ENCODE data around the gene CAND1.

The CAND1 gene

DNA sequence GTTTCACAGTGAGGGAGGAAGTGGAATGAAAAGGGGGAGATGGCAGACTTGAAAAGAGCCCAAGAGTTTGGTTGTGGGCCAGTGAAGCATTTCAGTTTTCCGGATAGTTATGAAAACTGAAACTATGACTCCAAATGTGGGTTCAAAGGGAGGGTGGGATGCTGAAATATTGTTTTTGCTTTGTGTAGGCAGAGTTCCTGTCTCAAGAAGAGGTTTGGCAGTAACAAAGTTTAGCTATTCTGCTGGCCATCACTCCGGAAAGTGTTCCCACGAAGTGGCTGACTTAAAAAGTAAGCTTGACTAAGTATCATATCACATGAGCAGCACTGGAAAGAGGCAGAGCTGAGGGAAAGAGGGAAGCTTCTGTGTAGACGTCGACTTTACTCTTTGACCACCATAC, 85.2 kb downstream of the CAND1 start:
- TF ChIP-seq ZFX (IDR thresholded peaks at IDR 0.05): no peak
- TF ChIP-seq, protein P1, sequence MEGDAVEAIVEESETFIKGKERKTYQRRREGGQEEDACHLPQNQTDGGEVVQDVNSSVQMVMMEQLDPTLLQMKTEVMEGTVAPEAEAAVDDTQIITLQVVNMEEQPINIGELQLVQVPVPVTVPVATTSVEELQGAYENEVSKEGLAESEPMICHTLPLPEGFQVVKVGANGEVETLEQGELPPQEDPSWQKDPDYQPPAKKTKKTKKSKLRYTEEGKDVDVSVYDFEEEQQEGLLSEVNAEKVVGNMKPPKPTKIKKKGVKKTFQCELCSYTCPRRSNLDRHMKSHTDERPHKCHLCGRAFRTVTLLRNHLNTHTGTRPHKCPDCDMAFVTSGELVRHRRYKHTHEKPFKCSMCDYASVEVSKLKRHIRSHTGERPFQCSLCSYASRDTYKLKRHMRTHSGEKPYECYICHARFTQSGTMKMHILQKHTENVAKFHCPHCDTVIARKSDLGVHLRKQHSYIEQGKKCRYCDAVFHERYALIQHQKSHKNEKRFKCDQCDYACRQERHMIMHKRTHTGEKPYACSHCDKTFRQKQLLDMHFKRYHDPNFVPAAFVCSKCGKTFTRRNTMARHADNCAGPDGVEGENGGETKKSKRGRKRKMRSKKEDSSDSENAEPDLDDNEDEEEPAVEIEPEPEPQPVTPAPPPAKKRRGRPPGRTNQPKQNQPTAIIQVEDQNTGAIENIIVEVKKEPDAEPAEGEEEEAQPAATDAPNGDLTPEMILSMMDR (conservative IDR thresholded peaks at IDR 0.05): no peak
- no peak overlapping the region for H3K27ac ChIP-seq

DNA sequence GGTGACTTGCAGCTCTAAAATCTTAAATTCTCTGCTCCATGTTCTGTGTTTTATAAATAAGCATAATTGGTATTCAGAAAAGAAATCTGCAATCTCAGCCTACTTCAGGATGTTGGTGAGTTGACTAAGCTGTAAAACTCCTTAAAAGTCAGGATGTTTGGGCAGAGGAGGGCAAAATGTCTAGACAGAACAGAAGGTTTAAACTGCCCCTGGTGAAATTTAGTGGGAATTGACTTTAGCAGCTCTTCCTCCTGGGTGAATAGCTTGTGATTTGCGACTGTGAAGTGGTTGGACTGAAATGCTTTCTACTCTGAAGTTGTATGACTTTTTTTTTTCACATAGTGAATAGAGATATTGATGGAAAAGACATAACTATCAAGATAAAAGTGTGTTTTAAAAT, 85.8 kb downstream of the CAND1 start:
- no peak overlapping the region for H3K27ac ChIP-seq
- TF ChIP-seq, protein P1 (conservative IDR thresholded peaks at IDR 0.05): no peak
- TF ChIP-seq ZFX (IDR thresholded peaks at IDR 0.05): no peak

DNA sequence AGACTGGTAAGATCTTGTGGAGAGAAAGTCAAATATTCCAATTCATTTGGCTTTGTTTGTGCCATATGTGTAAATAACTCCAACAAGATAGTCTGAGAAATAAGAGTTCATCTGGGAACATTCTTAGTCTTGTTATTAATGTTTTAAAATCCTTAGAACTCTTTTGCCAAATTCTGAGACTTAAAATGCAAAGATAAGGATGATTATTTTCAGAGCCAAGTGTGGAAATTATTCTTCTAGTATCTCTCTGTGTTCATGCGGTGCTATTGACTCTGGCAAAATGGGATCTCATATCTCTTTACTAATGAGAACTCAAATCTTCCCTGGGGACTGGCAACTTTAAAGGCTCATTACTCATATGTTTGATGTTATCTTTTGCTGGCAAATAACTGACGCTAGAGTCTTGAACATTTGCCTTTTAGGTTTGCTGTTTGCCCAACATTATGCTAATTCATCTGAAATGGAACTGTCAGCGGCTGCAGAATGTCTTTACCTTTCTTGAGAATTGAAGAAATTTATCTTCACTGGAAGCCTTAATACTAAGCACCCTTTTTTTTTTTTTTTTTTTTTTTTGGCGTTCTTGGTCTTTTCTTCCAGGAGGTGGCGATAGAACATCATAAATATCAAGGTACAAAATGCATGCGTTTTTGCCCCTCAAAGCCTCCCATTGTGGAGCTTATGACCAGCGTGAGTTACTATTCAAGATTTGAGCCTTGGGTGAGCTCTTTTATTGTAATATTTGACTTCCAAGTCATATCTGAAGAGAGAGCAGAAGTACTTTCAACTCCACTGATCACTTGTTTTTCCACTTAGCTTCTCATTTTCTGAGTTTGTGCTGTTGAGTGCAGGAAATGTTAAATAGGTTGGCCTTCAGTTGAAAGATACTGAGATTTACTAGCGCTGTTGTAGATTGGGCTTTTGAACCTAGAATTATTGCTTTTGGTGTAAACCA, 86.5 kb downstream of the CAND1 start:
- TF ChIP-seq, protein P1 (conservative IDR thresholded peaks at IDR 0.05): peak; percentile 72
- no peak for TF ChIP-seq ZFX (IDR thresholded peaks at IDR 0.05)
- H3K27ac ChIP-seq: no peak overlapping the region

DNA sequence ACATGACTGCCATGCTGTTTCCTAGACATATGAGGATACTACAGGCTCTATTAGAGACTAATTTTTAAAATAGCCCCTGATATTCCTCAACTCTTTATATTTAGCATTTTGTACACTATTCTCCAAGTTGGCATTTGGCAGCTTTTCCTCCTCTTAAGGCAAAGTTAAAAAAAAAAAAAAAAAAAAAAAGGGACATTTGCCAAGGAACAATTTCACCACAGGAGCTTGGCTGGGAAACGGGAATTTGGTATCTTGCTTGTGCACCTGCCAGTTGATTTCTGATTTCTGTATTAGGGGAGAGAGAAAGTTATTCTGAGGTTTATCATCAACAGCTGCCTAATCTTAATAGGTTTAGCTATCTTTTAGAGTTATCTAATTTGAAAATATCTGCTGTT, 87.2 kb downstream of the CAND1 start:
- TF ChIP-seq ZFX (IDR thresholded peaks at IDR 0.05): no peak
- TF ChIP-seq, protein P1 (conservative IDR thresholded peaks at IDR 0.05): no peak
- H3K27ac ChIP-seq: no peak overlapping the region

DNA sequence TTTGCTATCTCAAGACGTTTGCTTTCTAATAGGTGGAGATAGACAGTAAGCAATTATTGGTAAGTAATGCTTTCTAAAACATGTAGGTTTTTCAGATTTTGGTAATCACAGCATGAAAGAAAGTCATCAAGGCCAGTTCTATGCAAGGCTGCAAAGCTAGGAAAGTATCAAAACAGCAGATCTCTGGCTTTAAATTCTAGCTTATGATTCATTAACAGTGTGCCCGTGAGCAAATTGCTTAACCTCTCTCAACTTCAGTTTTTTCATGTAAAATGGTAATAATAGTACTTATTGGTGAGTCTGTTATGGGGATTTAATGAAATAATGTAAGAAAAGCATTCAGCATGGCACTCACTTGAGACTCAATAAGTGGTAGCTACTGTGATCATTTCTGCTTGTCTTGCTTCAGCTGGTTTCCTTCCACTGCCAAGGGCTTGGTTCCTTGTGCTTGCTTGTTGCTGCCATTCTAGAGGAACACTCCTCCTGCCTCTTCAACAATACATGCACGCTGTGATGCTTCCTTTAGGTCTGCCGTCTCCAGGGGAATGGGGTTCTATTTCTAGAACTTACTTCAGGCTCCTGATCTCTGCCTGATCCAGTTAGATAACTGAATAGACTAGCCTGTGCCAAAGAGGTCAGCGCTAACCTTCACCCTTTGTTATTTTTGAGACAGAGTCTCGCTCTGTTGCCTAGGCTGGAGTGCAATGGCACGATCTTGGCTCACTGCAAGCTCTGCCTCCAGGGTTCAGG, 88.4 kb downstream of the CAND1 start:
- TF ChIP-seq ZFX (IDR thresholded peaks at IDR 0.05): no peak
- TF ChIP-seq, protein P1 (conservative IDR thresholded peaks at IDR 0.05): no peak
- H3K27ac ChIP-seq: no peak overlapping the region

DNA sequence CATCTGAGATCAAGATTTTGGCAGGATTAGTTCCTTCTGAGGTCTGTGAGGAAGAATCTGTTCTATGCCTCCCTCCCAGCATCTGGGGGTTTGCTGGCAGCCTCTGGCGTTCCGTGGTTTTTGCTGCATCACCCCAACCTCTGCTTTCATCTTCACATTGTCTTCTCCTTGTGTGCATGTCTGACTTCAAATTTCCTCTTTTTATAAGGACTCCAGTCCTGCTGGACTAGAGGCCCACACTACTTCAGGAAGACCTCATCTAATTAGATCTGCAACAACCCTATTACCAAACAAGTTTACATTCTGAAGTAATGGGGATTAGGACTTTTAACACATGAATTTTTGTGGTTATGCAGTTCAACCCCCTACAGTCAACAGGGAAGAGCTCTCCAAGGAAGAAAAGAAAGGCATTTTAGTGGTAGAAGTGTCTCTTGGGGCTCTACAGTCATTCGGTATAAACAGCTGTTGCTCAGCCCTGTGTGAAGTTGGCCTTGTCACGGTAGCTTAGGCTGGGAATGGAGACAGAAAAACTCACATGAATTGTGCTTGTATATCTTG, 89.7 kb downstream of the CAND1 start:
- TF ChIP-seq, protein P1 (conservative IDR thresholded peaks at IDR 0.05): no peak
- TF ChIP-seq ZFX (IDR thresholded peaks at IDR 0.05): no peak
- no peak overlapping the region for H3K27ac ChIP-seq

DNA sequence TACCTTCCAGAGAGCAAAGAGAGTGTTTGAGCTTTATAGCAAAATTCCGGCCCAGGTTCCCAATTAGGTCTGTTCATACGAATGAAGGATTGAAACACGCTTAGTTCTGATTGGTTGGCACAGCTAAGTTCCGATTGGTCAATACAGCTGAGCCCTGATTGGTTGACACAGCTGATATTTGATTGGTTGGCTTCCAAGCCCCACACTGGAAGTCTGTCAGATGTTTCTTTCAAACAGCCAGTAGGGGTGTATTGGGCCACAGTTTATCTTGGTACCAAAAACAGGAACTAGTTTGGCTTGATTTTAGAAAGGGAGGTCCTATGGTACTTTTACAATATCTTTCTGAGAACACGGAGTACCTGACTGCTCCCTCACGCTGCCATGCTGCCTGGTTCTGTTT, 93.4 kb downstream of the CAND1 start:
- no peak overlapping the region for H3K27ac ChIP-seq
- TF ChIP-seq, protein P1 (conservative IDR thresholded peaks at IDR 0.05): no peak
- TF ChIP-seq ZFX (IDR thresholded peaks at IDR 0.05): no peak

All from C4-2B (cell line).